ENCODE results near the gene GPC5. TPM values are rescaled to one million over a fixed set of nuclear protein-coding genes. Genes with fewer than 3 reads are reported as not detected.

The GPC5 gene
- total RNA-seq, 1 experiment from 2014 or later: 0.15 TPM

DNA sequence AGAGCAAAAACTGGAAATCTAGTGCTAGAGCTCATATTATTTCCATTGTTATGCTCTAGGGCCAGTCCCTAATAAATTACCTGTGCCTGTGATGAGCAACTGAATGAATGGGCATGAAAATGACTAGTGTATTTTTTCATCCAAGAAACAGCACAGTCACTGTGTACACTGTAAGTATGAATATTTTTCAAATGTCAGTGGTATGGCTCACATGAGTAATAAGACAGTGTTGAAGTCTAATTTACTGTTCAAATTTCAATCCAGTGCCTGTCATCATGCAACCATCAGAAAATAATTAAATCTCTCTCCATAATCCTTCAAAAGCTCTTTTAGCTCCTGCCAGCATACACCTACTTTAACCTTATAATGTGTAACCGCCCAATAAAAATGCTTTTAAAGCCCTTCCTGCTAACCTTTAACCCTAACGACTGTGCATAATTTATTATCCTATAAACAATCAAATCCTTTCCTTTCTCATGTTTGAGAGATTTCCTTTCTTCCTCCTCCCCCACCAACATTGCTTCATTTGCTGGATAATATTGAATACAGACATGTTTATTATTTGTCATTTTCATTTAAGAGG lies 378.3 kb downstream of the GPC5 start:
- Mint-ChIP-seq H3K9me3 (no peaks in the 10 kb centered on the region), H3K4me1 (peaks cover 17% of the 10 kb centered on the region in 2 experiments), H3K36me3 (ENCODE audit: insufficient read depth in 1 of 3, low read depth in 3 of 3) (peaks cover 0 to 1% (median 0%) of the 10 kb centered on the region in 3 experiments; a peak in 1 of 7 replicates), H3K4me3 (no peak overlapping the region), H3K27me3 (ENCODE audit: low read depth) (no peaks in the 10 kb centered on the region), H3K27ac (no peak overlapping the region; a peak in 1 of 7 replicates)
- Histone ChIP-seq H2BK120ac (ENCODE audit: low read depth, low read length, poor library complexity, severe bottlenecking) (no peak overlapping the region), H3K79me2 (ENCODE audit: insufficient read depth, low read length) (no peaks in the 10 kb centered on the region), H3K56ac (ENCODE audit: insufficient read length, low read depth, low read length) (no peak overlapping the region), H3K18ac (ENCODE audit: insufficient read length, low read depth, low read length) (no peak overlapping the region), H3K27ac (ENCODE audit: insufficient read length, low read depth, low read length) (no peak overlapping the region), H3K79me1 (ENCODE audit: insufficient read depth, low read depth, low read length, poor library complexity, severe bottlenecking) (no peaks in the 10 kb centered on the region), H4K8ac (replicated peaks; ENCODE audit: insufficient read length, low read depth, low read length) (no peak overlapping the region), H3K14ac (ENCODE audit: insufficient read depth, low read length) (no peak overlapping the region), H3K23ac (ENCODE audit: insufficient read length, low read depth, low read length) (no peak overlapping the region), H2BK5ac (ENCODE audit: insufficient read length, low read length) (no peak overlapping the region), H3T11ph (ENCODE audit: low read length) (no peak overlapping the region), H3K4me2 (ENCODE audit: insufficient read depth, insufficient read length, low read length) (no peak overlapping the region), H3K9me3 (ENCODE audit: control insufficient read depth, low read depth, low read length) (no peaks in the 10 kb centered on the region), H4K91ac (ENCODE audit: insufficient read length, low read depth, low read length) (no peak overlapping the region), H3K23me2 (ENCODE audit: insufficient read length, low read depth, low read length, poor library complexity, severe bottlenecking) (no peaks in the 10 kb centered on the region), H3K27me3 (ENCODE audit: insufficient read depth, low read length) (no peaks in the 10 kb centered on the region), H2AK5ac (ENCODE audit: insufficient read length, low read length) (no peak overlapping the region), H3K9ac (ENCODE audit: extremely low read depth, insufficient read length, low read length) (no peak overlapping the region), H3K4ac (ENCODE audit: low read depth, low read length) (no peak overlapping the region), H4K5ac (ENCODE audit: insufficient read length, low read depth, low read length) (no peak overlapping the region), H2AFZ (ENCODE audit: low read length) (no peak overlapping the region), H2BK15ac (ENCODE audit: low read depth, low read length) (no peak overlapping the region), H4K20me1 (ENCODE audit: control insufficient read depth, insufficient read depth, insufficient read length) (no peaks in the 10 kb centered on the region), H2BK12ac (ENCODE audit: insufficient read length, low read depth, low read length) (no peak overlapping the region), H2BK20ac (ENCODE audit: low read depth, low read length, poor library complexity, severe bottlenecking) (no peak overlapping the region), H3K4me1 (ENCODE audit: insufficient read depth, low read length) (peaks cover 7% of the 10 kb centered on the region; the same call in 1 of the 2 replicates)
- 100% methylated on average over 1 of the region's 2 CpGs for whole genome bisulfite sequencing (ENCODE audit: extremely low coverage, insufficient read length, low lambda C conversion rate)
- TF ChIP-seq, protein P1, sequence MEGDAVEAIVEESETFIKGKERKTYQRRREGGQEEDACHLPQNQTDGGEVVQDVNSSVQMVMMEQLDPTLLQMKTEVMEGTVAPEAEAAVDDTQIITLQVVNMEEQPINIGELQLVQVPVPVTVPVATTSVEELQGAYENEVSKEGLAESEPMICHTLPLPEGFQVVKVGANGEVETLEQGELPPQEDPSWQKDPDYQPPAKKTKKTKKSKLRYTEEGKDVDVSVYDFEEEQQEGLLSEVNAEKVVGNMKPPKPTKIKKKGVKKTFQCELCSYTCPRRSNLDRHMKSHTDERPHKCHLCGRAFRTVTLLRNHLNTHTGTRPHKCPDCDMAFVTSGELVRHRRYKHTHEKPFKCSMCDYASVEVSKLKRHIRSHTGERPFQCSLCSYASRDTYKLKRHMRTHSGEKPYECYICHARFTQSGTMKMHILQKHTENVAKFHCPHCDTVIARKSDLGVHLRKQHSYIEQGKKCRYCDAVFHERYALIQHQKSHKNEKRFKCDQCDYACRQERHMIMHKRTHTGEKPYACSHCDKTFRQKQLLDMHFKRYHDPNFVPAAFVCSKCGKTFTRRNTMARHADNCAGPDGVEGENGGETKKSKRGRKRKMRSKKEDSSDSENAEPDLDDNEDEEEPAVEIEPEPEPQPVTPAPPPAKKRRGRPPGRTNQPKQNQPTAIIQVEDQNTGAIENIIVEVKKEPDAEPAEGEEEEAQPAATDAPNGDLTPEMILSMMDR (conservative IDR thresholded peaks at IDR 0.05): no peak
- no peak for DNase-seq

Data from H9 (cell line).